H1 (cell line): Measurements from ENCODE around the gene DDX3X. TPM values are rescaled to one million over a fixed set of nuclear protein-coding genes. Genes with fewer than 3 reads are reported as not detected.

Experiments
- CHD7 ChIP-seq: fragments of 300-600 bp; sonication (generic); IDR thresholded peaks from 2 replicates; pipeline ENCODE4 v1.7.1; 2012; ENCODE audit warnings: low read length, moderate library complexity, mild to moderate bottlenecking, inconsistent platforms; ENCODE audit not compliant: insufficient replicate concordance
- SIX5 ChIP-seq: IDR thresholded peaks from 2 replicates; pipeline ENCODE4 v1.6.1; 2011; ENCODE audit warnings: mild to moderate bottlenecking, low read depth, low read length
- polyA plus RNA-seq, 7 experiments: library from polyadenylated mRNA; depleted of rRNA in 3 of 7; stranded (reverse) in 5 of 7; unstranded in 2 of 7; fragments of >200 nt in 5 of 7; fragments of 200-250 nt in 2 of 7; gene quantifications; 1 replicate in 5 of 7; 2 replicates in 1 of 7; 4 replicates in 1 of 7; pipeline versions ENCODE4 v1.2.1 to v1.2.3, GENCODE V29; 2011 to 2013; ENCODE audit warnings: missing spikeins in 2 of 7, mixed read lengths in 2 of 7
- total RNA-seq: library from RNA; stranded (reverse); fragmentation: NEBNext Ultra II Directional; extraction: Animal tissue kit (Norgen Biotek cat#: 25700); gene quantifications from 2 replicates; pipeline ENCODE4 v1.2.1, GENCODE V29; 2021

Gene DDX3X
- total and polyA plus RNA-seq, 2 of the 8 experiments (the other 6 are each of a cell fraction or from before 2014, with no cell fraction given) = 39.4 to 291 TPM

- no peak for TF ChIP-seq CHD7
- no peak for TF ChIP-seq SIX5
Observed at GRCh38 chrX:41347186-41347585, 13.2 kb downstream of the DDX3X start (continued).
